ENCODE measurements around the gene ARHGAP15. TPM values are rescaled to one million over a fixed set of nuclear protein-coding genes. Genes with fewer than 3 reads are reported as not detected.

ARHGAP15 gene
- total RNA-seq, 1 donor from 2014 or later: not detected

DNA sequence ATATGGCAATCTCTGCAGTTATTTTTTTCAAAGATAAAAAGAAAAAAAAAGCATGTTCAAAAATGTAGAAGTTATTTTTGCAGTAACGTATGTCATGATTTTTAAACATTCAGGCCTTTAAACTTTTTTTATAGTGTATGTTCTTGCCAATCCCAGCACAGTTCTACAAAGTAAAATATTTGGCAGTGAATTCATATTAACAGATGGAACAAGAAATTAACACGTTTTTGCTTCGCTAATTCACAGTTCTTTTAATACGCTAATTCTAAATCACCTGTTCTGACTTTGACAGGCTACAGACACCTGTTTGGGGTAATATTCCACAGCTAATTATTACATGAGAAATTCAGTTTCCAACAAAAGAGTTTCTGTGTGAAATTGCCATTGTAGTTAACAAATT, 183.2 kb downstream of the ARHGAP15 start:
- DNase-seq (ENCODE audit: low read depth): no peak
- no peak overlapping the region for H3K4me3 ChIP-seq (ENCODE audit: low read depth, low read length)
- TF ChIP-seq, protein P1, sequence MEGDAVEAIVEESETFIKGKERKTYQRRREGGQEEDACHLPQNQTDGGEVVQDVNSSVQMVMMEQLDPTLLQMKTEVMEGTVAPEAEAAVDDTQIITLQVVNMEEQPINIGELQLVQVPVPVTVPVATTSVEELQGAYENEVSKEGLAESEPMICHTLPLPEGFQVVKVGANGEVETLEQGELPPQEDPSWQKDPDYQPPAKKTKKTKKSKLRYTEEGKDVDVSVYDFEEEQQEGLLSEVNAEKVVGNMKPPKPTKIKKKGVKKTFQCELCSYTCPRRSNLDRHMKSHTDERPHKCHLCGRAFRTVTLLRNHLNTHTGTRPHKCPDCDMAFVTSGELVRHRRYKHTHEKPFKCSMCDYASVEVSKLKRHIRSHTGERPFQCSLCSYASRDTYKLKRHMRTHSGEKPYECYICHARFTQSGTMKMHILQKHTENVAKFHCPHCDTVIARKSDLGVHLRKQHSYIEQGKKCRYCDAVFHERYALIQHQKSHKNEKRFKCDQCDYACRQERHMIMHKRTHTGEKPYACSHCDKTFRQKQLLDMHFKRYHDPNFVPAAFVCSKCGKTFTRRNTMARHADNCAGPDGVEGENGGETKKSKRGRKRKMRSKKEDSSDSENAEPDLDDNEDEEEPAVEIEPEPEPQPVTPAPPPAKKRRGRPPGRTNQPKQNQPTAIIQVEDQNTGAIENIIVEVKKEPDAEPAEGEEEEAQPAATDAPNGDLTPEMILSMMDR (conservative IDR thresholded peaks at IDR 0.05; ENCODE audit: low read depth, low read length): no peak

- H3K4me3 ChIP-seq (ENCODE audit: low read depth, low read length): no peak overlapping the region
- DNase-seq (ENCODE audit: low read depth): no peak
Observed at GRCh38 chr2:143313861-143314260, 184.6 kb downstream of the ARHGAP15 start.

DNA sequence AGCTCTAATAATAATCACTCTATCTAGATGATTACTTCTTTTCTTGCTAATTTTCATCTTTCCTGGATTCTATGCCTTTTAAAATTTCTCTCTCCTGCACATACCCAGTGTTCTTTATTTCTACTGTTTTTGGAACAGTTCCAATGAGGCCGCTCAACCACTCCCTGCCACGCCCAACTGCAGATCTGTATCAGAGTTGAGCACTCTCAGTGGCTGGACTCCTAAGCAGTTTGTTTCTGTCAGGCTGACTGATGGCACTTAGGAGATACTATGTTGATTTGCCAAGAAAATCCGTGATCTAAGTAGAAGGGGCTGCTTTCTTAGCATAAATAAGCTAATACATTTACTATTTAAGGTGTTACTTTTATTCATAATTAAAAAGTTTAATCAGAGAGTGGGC, 192.8 kb downstream of the ARHGAP15 start:
- DNase-seq (ENCODE audit: low read depth): no peak
- TF ChIP-seq, protein P1 (conservative IDR thresholded peaks at IDR 0.05; ENCODE audit: low read depth, low read length): no peak
- H3K4me3 ChIP-seq (ENCODE audit: low read depth, low read length): no peak overlapping the region

More at GRCh38 chr2:143313861-143314260, 184.6 kb downstream of the ARHGAP15 start:
- TF ChIP-seq, protein P1 (conservative IDR thresholded peaks at IDR 0.05; ENCODE audit: low read depth, low read length): no peak

DNA sequence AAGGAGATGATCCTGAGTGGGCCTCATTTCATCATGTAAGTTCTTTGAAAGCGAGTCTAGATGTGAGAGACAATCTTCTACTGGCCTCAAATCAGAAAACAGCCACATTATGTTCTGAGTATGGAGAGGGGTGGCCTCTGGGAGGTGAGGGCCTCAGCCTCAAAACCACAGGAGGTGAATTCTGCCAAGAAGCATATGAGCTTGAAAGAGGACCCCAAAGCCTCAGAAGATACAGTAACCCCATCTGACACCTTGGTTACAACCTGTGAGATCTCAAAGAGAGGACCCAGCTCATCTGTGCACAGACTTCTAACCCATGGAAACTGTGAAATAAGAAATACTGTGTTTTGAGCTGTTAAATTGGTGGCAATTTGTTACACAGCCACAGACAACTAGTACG, 200.1 kb downstream of the ARHGAP15 start:
- DNase-seq (ENCODE audit: low read depth): no peak
- TF ChIP-seq, protein P1 (conservative IDR thresholded peaks at IDR 0.05; ENCODE audit: low read depth, low read length): no peak
- no peak overlapping the region for H3K4me3 ChIP-seq (ENCODE audit: low read depth, low read length)

- TF ChIP-seq, protein P1 (conservative IDR thresholded peaks at IDR 0.05; ENCODE audit: low read depth, low read length): no peak
- no peak for DNase-seq (ENCODE audit: low read depth)
- no peak overlapping the region for H3K4me3 ChIP-seq (ENCODE audit: low read depth, low read length)
Observed at GRCh38 chr2:143333168-143333791, 204.1 kb downstream of the ARHGAP15 start.

DNA sequence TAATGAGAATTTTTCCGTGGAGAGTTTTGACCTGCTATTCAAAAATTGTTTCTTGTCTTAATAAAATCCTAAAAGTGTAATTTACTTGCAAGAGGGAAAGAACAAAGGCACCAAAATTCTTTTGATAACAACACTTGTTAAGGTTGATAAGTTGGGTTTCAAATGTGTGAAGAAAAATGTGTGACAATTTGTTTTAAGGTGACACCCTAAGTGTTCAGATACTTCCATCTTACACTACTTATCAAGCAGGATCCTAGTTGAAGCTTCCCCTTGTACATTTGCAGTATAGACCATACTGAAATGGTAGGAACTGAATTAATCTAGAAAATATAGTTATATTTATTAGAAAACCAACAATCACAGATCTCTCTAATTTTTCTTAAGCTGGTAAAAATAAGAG, 204.6 kb downstream of the ARHGAP15 start:
- DNase-seq (ENCODE audit: low read depth): no peak
- H3K4me3 ChIP-seq (ENCODE audit: low read depth, low read length): no peak overlapping the region
- TF ChIP-seq, protein P1 (conservative IDR thresholded peaks at IDR 0.05; ENCODE audit: low read depth, low read length): no peak

DNA sequence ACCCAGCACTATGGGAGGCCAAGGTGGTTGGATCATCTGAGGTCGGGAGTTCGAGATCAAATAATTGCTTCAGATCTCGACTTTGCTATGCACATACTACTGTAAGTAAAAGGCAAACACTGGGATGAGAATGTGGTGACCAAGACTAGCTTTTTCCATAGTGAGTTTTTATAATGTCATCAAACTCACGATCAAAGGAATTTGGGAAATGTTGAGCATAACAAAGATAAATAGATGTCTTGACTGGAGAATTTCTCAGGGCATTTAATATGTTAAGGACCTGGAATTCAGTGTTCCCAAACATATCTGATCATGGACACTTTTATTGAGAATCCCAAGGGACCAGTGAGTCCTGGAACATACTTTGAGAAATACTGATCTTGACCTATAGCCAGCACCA, 205.6 kb downstream of the ARHGAP15 start:
- no peak overlapping the region for H3K4me3 ChIP-seq (ENCODE audit: low read depth, low read length)
- TF ChIP-seq, protein P1 (conservative IDR thresholded peaks at IDR 0.05; ENCODE audit: low read depth, low read length): no peak
- DNase-seq (ENCODE audit: low read depth): no peak
